ENCODE data around the gene FREM2.

DNA sequence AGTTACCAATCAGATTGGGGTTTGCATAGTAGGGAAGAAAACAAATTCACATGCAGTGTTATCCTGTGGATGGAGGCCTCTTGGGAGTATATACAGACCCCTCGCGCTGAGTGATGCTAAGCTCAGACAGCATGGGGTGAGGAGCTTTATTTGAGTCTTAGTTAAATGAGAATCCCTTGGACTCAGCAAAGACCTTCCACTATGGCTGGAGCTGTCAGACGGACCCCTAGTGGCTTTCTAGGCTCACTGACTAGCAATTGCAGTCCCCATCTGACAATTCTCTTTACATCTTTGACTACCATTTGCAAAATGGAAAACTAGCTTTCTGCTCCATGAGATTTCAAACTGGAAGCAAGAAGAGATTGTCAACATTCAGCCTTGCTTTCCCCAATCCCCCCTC, 213.3 kb downstream of the FREM2 start:
- TF ChIP-seq, protein P1, sequence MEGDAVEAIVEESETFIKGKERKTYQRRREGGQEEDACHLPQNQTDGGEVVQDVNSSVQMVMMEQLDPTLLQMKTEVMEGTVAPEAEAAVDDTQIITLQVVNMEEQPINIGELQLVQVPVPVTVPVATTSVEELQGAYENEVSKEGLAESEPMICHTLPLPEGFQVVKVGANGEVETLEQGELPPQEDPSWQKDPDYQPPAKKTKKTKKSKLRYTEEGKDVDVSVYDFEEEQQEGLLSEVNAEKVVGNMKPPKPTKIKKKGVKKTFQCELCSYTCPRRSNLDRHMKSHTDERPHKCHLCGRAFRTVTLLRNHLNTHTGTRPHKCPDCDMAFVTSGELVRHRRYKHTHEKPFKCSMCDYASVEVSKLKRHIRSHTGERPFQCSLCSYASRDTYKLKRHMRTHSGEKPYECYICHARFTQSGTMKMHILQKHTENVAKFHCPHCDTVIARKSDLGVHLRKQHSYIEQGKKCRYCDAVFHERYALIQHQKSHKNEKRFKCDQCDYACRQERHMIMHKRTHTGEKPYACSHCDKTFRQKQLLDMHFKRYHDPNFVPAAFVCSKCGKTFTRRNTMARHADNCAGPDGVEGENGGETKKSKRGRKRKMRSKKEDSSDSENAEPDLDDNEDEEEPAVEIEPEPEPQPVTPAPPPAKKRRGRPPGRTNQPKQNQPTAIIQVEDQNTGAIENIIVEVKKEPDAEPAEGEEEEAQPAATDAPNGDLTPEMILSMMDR (conservative IDR thresholded peaks at IDR 0.05; ENCODE audit: low read depth, low read length), result no peak
- no peak for TF ChIP-seq CEBPB (IDR thresholded peaks at IDR 0.05; ENCODE audit: low read depth, low read length)
- no peak for TF ChIP-seq POLR2A (IDR thresholded peaks at IDR 0.05; ENCODE audit: low read depth, low read length)
- TF ChIP-seq MXI1 (IDR thresholded peaks at IDR 0.05; ENCODE audit: borderline replicate concordance, low read depth, low read length), result no peak
- no peak for TF ChIP-seq RCOR1 (IDR thresholded peaks at IDR 0.05; ENCODE audit: insufficient replicate concordance, low read length)
- TF ChIP-seq MAZ (IDR thresholded peaks at IDR 0.05; ENCODE audit: borderline replicate concordance, low read depth, low read length), result no peak
- no peak for TF ChIP-seq SMC3 (IDR thresholded peaks at IDR 0.05; ENCODE audit: low read depth, low read length)
- TF ChIP-seq, protein P2, sequence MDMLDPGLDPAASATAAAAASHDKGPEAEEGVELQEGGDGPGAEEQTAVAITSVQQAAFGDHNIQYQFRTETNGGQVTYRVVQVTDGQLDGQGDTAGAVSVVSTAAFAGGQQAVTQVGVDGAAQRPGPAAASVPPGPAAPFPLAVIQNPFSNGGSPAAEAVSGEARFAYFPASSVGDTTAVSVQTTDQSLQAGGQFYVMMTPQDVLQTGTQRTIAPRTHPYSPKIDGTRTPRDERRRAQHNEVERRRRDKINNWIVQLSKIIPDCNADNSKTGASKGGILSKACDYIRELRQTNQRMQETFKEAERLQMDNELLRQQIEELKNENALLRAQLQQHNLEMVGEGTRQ (IDR thresholded peaks at IDR 0.05; ENCODE audit: low read depth, low read length), result no peak

All from IMR-90 (cell line).